ENCODE results near the gene LGALS13.

The LGALS13 gene, protein sequence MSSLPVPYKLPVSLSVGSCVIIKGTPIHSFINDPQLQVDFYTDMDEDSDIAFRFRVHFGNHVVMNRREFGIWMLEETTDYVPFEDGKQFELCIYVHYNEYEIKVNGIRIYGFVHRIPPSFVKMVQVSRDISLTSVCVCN

DNA sequence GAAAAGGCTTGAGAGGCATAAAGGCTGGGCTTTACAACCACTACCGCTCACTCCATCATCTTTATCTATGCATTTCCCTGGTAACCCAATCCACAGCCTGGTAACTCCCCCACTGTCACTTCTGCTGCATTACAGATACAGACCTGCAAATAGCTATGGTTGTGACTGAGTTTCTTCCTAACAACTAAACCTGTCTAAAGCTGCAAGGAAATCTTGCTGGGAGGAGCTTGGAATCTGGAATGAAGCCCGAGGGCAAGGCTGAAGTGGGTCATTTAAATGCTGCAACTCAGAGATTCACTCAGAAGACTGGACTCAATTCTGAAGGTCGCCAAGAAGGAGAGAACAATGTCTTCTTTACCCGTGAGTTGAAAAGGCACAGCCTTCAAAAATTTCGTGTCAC is at the start of gene LGALS13:
Gene LGALS13 (plus strand): TSS at position 301 of the 400 bp plus-strand sequence. CDS start 45 bp downstream, at position 346.
- DNase-seq (ENCODE audit: low spot score): no peak

DNA sequence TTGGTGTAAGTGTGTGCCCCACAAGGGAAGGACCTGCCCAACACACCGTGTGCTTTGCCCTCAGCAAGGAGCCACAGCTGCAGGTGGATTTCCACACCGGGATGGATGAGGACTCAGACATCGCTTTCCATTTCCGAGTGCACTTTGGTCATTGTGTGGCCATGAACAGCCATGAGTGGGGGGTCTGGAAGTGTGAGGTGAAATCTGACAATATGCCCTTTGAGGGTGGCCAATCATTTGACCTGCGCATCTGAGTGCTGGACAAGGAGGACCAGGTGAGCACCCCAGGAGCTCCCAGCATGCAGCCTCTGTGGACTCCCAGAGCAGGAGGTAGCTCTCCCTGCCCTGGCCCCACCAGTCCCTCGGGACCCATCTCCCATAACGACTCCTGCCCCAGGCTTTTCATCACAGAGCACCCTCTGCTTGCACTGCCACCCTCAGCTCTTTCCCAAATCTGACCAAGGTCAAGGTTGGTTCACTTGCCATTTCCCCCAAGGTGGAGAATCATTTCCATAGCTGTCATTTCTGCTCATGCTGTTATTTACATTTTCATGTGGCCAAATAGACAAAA is 49.2 kb upstream of the LGALS13 start:
- DNase-seq (ENCODE audit: low spot score): no peak

DNA sequence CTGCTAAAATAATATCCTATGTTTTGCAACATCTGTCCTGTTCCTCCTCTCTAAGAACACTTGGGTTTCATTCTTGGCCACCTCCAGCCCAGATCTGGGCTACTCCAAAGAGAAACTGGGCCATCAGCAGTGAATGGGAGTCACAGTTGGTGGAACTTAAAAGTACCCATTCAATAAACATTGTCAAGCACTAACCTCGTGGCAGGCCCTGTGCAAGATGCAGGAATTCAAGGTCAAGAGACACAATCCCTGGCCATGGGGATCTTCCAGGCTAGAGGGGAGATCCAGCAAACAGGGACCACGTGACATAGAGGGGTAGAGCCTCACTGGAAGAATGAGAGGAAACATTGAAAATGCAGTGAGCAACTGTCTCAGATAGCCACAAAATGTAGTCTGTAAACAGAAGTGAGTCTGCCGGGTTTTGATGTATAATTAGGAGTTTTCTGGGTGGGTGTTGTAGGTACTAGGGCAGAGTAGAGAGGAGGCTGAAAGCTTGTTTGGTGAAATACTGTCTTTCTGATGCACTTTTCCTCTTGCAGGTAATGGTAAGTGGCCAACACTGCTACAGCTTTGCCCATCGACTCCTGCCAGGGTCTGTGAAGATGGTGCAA is 47.5 kb upstream of the LGALS13 start:
- DNase-seq (ENCODE audit: low spot score): no peak

DNA sequence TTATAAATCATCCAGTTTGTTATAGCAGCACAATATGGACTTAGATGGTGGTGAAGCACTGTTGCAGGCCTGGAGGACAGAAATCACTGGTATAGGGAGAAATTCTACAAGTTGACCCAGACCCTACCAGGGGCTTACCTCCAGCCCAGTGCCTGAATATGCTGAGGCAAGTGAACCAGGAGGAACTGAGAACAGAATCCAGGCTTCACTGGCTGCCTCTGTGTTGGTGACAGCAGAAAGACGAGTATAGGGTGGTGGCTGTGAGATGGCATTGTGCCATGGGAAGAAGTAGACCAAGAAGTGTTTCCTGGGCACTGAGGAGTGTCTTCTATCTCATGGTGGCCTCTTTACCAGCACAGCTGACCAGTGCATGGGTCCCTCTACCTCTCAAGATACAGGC is 46.4 kb upstream of the LGALS13 start:
- DNase-seq (ENCODE audit: low spot score): no peak

DNA sequence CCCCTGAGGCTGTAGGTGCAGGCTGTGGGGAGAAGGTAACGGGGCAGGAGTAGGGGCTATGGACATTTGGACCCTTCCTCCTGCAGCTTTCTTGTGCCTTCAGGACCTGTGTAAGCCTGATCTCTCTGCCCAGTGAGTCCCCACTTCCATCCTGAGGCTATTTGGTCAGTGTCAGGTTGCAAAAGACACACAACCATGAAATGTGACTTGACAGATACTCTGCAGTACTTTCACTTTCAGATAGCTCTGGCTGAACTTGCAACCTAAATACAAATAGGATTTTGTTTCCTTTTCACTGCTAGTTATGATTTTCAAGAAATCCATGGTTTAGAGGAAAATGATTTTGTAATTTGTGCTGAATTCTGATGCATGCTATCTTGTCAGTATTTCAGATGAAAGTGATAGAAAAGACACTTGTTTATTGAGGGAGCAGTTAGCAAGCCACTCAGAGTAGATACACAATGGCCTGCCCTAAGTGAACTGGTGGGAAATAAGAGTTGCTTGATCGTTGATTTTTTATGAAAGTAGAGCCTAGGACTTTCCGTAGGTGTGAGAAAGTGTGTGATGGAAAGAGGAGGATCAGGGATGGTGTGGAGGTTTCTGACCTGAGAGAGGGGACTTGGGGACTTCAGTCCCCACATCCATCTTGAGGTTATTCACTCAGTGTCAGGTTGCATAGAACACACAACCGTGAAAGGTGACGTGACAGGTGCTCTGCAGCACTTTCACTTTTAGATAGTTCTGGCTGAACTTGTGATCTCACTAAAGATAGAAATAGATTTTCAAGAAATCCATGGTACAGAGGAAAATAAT is 44.3 kb upstream of the LGALS13 start:
- no peak for DNase-seq (ENCODE audit: low spot score)

DNA sequence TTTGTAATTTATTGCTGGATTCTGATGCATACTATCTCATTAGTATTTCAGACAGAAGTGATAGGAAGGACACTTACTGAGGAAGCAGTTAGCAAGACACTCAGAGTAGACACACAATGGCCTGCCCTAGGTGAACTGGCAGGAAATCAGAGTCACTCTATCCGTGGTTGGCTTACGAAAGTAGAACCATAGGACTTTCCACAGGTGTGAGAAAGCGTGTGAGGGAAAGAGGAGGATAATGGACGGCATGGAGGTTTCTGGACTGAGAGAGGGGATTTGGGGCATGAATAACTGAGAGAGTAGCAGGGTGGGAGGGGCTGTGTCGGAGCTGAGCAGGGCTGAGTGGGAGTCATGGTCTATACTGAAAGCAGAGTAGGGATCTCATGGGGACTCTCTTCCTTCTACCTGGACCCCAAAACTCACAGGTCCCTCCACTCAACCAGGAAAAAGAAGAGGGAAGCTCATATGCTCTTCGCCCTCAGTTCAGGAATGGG is 43.7 kb upstream of the LGALS13 start:
- no peak for DNase-seq (ENCODE audit: low spot score)

DNA sequence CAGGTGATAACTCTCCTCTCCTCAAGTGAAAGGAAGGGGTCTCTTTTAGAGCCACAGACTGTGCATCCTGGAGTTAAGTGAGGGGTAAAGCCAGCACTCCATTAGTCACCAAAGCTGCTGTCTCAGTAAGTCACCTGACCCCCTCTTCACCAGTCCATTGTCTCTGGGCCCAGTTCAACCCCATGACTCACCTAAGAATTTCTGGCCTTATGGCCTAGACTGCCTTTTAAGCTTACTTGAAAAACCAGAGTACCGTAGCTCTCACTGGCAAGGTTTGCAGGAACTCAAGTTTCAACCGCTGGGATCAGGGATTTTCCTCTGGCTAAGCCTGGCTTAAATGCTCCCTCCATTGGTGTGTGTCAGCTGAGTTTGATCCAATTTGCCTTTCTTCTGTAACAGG is 38.9 kb upstream of the LGALS13 start:
- DNase-seq (ENCODE audit: low spot score): no peak

DNA sequence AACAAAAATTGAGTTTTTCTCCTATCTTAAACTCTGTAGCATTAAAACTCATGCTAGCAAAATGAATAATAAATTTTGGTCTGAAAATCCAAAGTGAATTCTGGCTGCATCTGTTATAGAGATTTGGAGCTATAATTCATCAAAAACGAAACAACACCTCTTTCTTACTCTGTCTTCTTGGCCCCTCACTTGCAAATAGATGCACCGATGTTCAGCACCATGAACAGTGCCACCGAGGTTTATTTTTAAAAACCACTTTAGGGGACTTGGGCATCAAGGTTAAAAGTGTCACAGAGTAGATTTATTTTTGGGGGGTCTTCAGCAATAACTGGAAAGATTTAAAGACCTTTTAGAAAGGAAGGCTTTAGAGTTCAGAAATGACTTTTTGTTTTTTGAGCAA is 36.3 kb upstream of the LGALS13 start:
- DNase-seq (ENCODE audit: low spot score): no peak

DNA sequence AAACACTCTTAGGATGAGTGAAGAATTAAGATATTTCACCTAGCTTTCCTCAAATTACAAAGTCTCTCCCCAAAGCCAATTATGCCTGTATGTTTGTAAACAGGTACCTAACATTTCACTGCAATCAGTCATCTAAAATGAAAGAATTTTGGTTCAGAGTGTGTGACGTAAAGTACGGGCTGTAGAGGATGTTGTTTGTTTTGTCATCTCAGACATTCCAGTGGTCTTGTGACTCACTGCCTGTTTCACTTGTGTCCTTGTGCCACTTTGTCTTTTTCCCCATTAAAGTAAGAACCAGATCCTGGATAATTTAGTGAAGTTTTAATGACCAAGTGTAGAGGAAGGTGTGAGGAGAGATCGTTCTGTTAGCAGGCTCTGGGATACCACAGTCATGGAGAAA is 33.7 kb upstream of the LGALS13 start:
- DNase-seq (ENCODE audit: low spot score): no peak

DNA sequence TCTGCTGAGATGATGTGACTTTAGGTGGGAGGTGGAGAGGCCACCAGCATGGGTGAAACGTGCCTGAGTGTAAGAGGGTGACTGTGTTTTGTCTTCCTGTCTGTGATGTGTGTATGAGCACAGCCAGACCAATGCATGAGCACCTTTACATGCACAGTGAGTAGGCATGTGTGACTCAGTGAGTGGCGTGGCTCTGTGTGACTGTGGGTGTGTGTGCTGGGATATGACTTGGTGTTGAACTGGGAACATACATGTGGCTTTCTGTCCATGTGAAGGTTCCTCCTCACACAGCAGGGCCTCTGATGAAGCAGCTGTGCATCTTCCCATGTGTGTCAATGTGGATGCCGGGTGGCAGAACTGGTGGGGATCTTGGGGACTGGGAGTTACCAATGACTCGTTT is 19.9 kb upstream of the LGALS13 start:
- DNase-seq (ENCODE audit: low spot score): no peak

DNA sequence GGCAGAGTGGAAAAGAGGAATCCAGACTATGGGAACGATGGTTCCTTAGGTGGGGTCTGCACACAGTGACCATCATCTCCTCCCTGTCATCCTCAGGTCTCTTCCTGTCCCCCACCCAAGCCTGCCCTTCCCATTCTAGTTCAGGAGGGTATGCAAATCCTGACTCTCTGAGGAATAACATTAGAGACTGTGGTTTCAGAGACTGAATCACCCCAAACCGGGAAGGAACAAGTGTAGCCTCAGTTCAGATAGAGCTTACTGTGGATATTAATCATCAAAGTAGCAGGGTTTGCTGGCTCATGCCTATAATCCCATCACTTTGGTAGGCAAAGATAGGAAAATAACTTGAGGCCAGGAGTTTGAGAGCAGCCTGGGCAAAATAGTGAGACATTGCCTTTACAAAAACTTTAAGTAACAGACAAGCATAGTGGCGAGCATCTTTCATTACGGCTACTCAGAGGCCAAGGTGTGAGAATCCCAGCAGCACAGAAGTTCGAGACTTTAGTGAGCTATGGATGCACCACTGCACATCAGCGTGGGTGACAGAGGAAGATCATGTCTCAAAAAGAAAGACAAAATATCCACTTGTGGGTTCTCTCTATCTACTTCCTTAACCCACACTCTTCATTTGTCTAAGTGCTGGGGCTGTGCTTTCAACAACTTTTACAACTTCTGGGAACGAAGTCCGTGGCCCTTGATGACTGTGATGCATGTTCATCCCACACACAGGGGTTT is 19.3 kb upstream of the LGALS13 start:
- DNase-seq (ENCODE audit: low spot score): no peak

DNA sequence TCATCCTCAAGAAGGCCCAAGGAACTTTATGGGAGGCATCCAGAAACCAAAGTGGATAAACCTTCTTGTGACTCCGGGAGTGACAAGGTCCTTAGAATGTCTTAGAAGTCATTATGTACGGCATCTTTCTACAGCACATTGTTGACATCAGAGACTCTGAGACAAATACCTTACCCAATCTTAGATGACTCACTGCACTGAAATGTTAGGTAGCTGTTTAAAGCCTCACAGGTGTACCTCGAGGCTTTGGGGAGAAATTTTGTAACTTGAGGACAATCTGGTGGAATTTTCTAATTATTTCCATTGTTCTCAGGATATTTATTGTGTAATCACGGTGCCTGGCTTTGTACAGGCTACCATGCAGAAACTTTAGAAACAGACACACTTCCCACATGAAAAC is 14.8 kb upstream of the LGALS13 start:
- no peak for DNase-seq (ENCODE audit: low spot score)

DNA sequence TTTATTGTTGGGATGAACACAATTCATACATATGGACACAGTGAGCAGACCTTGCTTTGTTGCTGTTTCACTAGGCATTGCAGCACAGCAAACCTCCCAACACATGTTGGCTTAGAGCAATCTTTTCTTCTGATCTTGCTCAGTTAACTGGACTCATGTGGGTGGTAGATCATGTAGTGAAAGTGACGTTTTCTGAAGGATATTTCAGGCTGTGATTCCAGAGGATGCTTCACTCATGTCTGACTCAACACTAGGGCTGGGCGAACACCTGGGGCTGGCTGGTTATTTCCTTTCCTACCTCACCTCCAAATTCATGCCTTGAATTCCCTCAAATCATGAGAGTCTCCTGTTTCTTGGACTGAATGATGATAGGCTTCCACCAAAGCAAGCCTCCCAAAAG is 14.3 kb upstream of the LGALS13 start:
- no peak for DNase-seq (ENCODE audit: low spot score)

DNA sequence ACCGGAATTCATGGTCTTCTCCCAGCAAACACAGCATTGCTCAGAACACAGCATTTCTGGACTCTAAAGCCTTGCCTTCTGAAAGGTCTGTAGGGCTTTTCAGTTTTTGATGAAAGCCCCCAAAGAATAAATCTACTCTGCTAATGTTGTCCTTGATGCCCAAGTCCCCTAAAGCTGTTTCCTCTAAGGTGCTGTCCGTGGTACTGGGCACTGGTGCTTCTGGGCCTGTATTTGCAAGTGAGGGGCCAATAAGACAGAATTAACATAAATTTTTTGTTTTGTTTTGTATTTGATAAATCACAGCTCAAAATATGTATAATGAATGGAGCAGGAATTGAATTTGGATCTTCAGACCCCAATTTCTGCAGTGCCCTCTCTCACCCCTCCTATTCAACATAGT is 12.1 kb upstream of the LGALS13 start:
- DNase-seq (ENCODE audit: low spot score): no peak

DNA sequence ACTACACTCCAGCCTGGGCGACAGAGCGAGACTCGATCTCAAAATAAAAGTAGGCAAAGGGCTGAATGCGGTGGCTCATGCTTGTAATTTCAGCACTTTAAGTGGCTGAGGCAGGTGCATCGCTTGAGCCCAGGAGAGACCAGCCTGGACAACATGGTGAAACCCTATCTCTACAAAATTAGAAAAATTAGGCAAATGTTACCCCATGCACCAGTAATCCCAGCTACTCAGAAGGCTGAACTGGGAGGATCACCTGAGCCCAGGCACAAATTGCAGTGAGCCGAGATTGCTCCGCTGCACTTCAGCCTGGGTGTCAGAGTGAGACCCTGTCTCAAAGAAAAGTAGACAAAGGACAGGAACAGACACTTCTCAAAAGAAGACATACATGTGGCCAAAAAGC is 9.9 kb upstream of the LGALS13 start:
- no peak for DNase-seq (ENCODE audit: low spot score)

DNA sequence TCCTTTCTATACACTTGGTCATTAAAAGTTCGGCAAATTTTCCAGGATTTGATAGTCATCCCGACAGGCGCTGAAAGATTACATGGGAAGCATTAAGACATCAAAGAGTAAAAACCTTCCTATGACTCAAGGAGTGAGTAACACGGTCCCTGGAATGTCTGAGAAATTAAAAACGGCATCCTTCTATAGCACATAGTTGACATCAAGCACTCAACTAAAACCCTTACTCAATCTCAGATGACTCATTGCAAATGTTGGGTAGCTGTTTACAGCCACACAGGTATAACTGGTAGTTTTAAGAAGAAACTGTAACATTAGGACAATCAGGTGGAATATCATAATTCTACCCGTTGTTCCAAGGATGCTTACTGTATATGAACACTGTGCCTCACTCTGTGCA is 6.4 kb upstream of the LGALS13 start:
- no peak for DNase-seq (ENCODE audit: low spot score)

DNA sequence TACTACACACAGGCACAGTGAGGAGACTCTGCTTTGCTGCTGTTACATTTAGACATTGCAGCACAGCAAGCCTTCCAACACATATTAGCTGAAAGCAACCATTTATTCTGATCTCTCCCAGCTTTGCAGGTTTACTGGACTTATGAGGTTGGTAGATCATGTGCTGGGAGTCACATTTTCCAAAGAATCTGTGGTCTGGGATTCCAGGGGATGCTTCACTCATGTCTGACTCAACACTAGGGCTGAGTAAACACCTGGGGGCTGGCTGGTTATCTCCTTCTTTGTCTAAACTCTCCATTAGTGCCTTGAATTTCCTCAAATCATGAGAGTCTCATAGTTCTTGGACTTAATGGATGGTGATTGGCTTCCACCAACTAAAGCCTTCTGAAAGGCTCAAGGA is 5.4 kb upstream of the LGALS13 start:
- no peak for DNase-seq (ENCODE audit: low spot score)

DNA sequence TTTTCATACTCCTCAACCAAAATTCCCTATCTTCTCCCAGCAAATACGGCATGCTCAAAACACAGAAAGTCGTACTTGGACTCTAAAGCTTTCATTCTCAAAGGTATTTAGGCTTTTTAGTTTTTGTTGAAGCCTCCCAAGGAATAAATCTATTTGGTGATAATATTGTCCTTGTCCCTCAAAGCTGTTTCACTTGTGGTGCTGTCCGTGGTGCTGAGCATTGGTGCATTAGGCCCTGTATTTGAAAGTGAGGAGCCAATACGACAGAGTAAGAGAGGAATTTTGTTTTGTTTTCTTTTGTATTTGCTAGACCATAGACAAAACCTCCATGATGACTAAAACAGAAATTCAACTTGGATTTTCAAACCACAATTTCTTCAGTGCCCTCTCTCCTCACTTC is 3.2 kb upstream of the LGALS13 start:
- DNase-seq (ENCODE audit: low spot score): peak; percentile 11

DNA sequence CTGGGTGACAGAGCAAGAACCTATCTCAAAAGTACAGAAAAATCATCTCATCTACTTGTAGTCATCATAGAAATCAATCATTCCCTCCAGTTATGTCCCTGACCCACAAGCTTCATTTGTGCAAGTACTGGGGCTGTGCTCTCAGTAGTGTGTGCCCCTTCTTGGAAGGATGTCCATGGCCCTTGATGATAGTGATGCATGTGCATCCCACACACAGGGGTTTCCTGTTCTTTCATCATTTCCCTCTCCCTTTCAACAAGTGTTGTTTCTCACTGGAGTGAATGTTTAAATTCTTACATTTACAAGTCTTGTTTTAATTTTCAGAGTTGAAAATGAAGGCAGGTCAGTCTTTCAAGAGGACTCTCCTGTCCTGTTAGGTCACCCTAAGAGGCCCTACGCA is 1.5 kb downstream of the LGALS13 start:
- no peak for DNase-seq (ENCODE audit: low spot score)

DNA sequence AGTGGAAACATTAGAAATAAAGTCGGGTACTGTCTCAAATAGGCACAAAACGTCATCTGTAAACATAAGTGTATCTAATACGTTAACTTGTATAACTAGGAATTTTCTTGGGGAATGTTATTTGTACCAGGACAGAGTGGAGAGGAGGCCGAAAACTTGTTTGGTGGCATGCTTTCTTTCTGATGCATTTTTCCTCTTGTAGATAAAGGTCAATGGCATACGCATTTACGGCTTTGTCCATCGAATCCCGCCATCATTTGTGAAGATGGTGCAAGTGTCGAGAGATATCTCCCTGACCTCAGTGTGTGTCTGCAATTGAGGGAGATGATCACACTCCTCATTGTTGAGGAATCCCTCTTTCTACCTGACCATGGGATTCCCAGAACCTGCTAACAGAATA is 4.7 kb downstream of the LGALS13 start:
- no peak for DNase-seq (ENCODE audit: low spot score)

DNA sequence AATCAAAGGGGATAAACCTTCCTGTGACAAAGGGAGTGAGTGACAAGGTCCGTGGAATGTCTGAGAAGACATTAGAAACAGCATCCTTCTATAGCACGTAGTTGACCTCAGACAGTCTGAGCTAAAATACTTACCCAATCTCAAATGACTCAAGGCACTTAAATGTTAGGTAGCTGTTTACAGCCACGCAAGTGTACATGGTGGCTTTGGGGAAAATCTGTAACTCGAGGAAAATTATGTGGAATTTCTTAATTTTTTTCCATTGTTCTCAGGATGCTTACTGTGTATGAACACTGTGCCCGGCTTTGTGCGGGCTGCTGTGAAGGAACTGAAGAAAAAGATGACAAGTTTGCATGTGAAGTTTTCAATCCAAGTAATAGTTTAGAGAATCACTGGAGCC is 5.2 kb downstream of the LGALS13 start:
- DNase-seq (ENCODE audit: low spot score): no peak

DNA sequence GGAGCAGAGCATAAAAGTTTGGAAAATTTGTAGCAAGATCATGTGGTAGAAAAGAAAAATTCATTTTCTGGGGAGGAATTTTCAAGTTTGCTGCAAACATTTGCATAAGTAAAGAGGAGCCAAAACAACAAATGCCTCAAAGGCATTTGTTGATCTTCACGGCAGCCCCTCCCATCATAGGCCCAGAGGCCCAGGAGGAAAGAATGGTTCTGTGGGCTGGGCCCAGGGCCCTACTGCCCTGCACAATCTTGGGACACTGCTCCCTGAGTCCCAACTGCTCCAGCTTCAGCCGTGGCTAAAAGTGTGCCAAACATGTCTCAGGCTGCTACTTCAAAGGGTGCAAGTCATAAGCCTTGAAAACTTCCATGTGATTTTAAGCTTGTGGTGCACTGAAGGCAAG is 11.3 kb downstream of the LGALS13 start:
- DNase-seq (ENCODE audit: low spot score): no peak

Measured in HuH-7.5 (cell line).